Heart right ventricle (tissue), 16 donors: ENCODE results near the gene SEC63. TPM values are rescaled to one million over a fixed set of nuclear protein-coding genes. Genes with fewer than 3 reads are reported as not detected.
"Not testable (repeated sequence)": the region's sequence is repeated elsewhere in the genome, so short reads cannot be mapped to it uniquely, and the experiment has no call there.

Source experiments
- ATAC-seq, 8 donors: fragments of 200-7000 bp; cut with Tn5 transposase; one replicate each; pipeline ENCODE4 v1.9.1; 2020; ENCODE audit warnings: mild to moderate bottlenecking in 8 of 8, moderate library complexity in 8 of 8, moderate number of reproducible peaks in 1 of 8
- DNase-seq, 2 donors: peaks; one replicate each; pipeline ENCODE4 v3.0.0-alpha.2; 2020
- H3K27ac ChIP-seq, 10 donors: fragments of 200-600 bp; sonication (generic) in 2 of 10; one replicate each; pipeline versions ENCODE4 v1.5.0 to v1.8.0; 2020 to 2022; ENCODE audit warnings: mild to moderate bottlenecking in 3 of 10
- H3K27me3 ChIP-seq, 7 donors: fragments of 200-600 bp; one replicate each; pipeline ENCODE4 v1.8.0; 2021 to 2022; ENCODE audit warnings: mild to moderate bottlenecking in 2 of 7
- H3K36me3 ChIP-seq, 9 donors: fragments of 200-600 bp; sonication (generic) in 1 of 9; one replicate each; pipeline versions ENCODE4 v1.5.0 to v1.8.0; 2020 to 2022; ENCODE audit warnings: mild to moderate bottlenecking in 2 of 9
- H3K4me1 ChIP-seq, 9 donors: fragments of 200-600 bp; sonication (generic) in 1 of 9; one replicate each; pipeline versions ENCODE4 v1.5.0 to v1.8.0; 2020 to 2022; ENCODE audit warnings: mild to moderate bottlenecking in 4 of 9
- H3K4me3 ChIP-seq, 10 donors: fragments of 200-600 bp; sonication (generic) in 2 of 10; one replicate each; pipeline versions ENCODE4 v1.5.0 to v1.8.0; 2020 to 2022; ENCODE audit warnings: mild to moderate bottlenecking in 7 of 10, moderate library complexity in 2 of 10
- H3K9me3 ChIP-seq, 11 donors: fragments of 200-600 bp in 10 of 11; sonication (generic) in 2 of 11; one replicate each; pipeline versions ENCODE4 v1.5.0 to v1.8.0; 2013 to 2022; ENCODE audit warnings: mild to moderate bottlenecking in 2 of 11, control low read depth in 1 of 11, moderate library complexity in 1 of 11
- WGBS, 2 donors: extraction: QIAGEN DNeasy Blood & Tissue Kit; methylation state at CpG; one replicate each; pipeline ENCODE4 v1.1.7; 2013; ENCODE audit warnings: inconsistent platforms in 1 of 2; 5-methylcytosine and 5-hydroxymethylcytosine counted together
- intact Hi-C, 10 donors: fragments of 100-400 bp; cut with DNase I; formaldehyde crosslinking; loops; one replicate each; pipeline versions ENCODE4 v1.11.1 to v1.14.2; 2022
- polyA plus RNA-seq, 2 donors: library from polyadenylated mRNA; stranded (reverse); fragments of 200-250 nt; gene quantifications; one replicate each; pipeline ENCODE4 v1.2.3, GENCODE V29; 2013
- total RNA-seq, 10 donors: library from RNA; stranded (reverse); fragmentation: NEBNext Ultra II Directional in 3 of 10; extraction: Animal tissue kit (Norgen Biotek cat#: 25700) in 3 of 10; gene quantifications; one replicate each; pipeline versions ENCODE4 v1.2.1 to v1.2.4, GENCODE V29; 2021 to 2023
- TF ChIP-seq, protein P1 (sequence below), 9 donors: fragments of 200-600 bp; sonication (generic) in 2 of 9; IDR thresholded peaks; one replicate each; pipeline versions ENCODE4 v1.5.0 to v1.8.0; 2021 to 2022; ENCODE audit warnings: antibody characterized with exemption in 9 of 9, mild to moderate bottlenecking in 5 of 9, moderate library complexity in 1 of 9
- donor health status: Arrhythmogenic right ventricular cardiomyopathy.
- donor health status: ischemic (EF 13 %, LVEDD 7.1; RV severe dilation, severe dysfunction).
- donor health status: healthy with polysubstance abuse.
- donor health status: DM: no; HTN: yes; CAD: no.
- donor health status: DM: no; HTN: no; CAD: no.
- donor health status: ischemic (EF 25% LVEDD 6.9; RV normal size, moderate dysfunction).
- donor health status: ischemic (EF 25% LVEDD 5.7; RV mildly dilated, moderate dysfunction).
- donor health status: healthy.
- donor health status: DM: yes; HTN: yes; CAD: no.
- donor health status: Ischemic cardiomyopathy.
- donor health status: ischemic (EF 35%, LVEDD 5.7; RV mildly dilated, moderate dysfunction).
- donor health status: nonischemic (EF 11% LVEDD 7.7; RV severe dilation, severe dysfunction).
- donor health status: DM: yes; HTN: yes; CAD: no.
- donor health status: PGD.
- donor health status: ischemic (EF 29% LVEDD 5.4; RV normal size, mild dysfunction).
- donor health status: nonischemic (EF 23%, LVEDD 6.1; RV moderate dilation, normal function).

Gene SEC63
- total and polyA plus RNA-seq, 12 donors = 22.5 to 68.3 (median 51.7) TPM

DNA sequence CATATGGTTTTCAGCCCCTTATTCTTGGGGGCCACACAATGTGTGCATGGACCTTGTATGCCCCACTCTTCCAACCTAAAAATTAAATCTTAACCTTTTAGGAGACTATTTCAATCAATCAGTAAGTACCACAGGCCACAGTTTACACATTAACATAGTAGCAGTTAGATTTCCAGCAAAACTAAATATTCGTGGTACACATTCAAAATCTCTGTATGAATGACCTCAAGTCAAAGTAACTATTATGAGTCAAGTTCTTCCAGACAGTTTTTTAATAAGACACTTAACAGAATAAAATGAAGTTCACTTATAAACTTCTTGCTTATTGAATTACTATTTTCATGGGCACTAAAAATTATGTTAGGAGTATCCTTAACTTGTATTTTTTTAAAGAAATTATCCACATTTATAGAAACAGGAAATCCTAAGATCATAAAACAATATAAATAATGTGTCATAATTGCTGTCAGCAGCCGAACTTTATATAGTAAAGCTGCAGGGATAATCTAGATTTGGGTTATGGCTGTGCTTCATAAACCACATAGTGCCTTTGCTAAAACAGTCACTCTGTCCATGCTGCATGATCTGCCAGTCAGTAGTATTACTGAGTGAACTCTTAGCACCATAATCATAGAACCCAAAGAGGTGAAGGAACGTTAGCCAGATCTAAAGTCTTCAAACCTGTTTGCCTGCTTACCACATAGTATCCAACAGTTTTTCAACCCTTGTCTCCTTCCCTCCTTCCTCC lies 21.7 kb downstream of the SEC63 start:
- Histone ChIP-seq H3K4me3 (no peak overlapping the region), H3K4me1 (peaks cover 0 to 21% (median 3%) of the 10 kb centered on the region in 9 donors), H3K9me3 (peaks cover 0 to 21% (median 5%) of the 10 kb centered on the region in 11 donors), H3K36me3 (peaks cover 0 to 3% (median 0%) of the 10 kb centered on the region in 9 donors), H3K27me3 (no peaks in the 10 kb centered on the region), H3K27ac (no peak overlapping the region)
- ATAC-seq (no peak), DNase-seq (no peak)
- TF ChIP-seq, protein P1, sequence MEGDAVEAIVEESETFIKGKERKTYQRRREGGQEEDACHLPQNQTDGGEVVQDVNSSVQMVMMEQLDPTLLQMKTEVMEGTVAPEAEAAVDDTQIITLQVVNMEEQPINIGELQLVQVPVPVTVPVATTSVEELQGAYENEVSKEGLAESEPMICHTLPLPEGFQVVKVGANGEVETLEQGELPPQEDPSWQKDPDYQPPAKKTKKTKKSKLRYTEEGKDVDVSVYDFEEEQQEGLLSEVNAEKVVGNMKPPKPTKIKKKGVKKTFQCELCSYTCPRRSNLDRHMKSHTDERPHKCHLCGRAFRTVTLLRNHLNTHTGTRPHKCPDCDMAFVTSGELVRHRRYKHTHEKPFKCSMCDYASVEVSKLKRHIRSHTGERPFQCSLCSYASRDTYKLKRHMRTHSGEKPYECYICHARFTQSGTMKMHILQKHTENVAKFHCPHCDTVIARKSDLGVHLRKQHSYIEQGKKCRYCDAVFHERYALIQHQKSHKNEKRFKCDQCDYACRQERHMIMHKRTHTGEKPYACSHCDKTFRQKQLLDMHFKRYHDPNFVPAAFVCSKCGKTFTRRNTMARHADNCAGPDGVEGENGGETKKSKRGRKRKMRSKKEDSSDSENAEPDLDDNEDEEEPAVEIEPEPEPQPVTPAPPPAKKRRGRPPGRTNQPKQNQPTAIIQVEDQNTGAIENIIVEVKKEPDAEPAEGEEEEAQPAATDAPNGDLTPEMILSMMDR (IDR thresholded peaks at IDR 0.05) = no peak
- intact Hi-C loops = no loop called here
- WGBS, 2 donors = 67 to 74% methylated on average over 3 of the region's 3 CpGs

DNA sequence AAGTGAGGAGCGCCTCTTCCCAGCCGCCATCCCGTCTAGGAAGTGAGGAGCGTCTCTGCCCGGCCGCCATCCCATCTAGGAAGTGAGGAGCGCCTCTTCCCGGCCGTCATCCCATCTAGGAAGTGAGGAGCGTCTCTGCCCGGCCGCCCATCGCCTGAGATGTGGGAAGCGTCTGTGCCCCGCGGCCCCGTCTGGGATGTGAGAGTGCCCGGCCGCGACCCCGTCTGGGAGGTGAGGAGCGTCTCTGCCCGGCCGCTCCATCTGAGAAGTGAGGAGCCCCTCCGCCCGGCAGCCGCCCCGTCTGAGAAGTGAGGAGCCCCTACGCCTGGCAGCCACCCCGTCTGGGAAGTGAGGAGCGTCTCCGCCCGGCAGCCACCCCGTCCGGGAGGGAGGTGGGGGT lies 23.8 kb downstream of the SEC63 start:
- 94 to 95% methylated on average over 15 to 31 of the region's 35 CpGs for WGBS, 2 donors
- DNase-seq, ATAC-seq, intact Hi-C loops, H3K27ac ChIP-seq, H3K4me3 ChIP-seq, H3K27me3 ChIP-seq: not testable (repeated sequence)
- Histone ChIP-seq H3K9me3 (peaks cover 0 to 22% (median 5%) of the 10 kb centered on the region in 11 donors), H3K36me3 (peaks cover 0 to 13% (median 0%) of the 10 kb centered on the region in 9 donors), H3K4me1 (peaks cover 0 to 11% (median 0%) of the 10 kb centered on the region in 9 donors)

DNA sequence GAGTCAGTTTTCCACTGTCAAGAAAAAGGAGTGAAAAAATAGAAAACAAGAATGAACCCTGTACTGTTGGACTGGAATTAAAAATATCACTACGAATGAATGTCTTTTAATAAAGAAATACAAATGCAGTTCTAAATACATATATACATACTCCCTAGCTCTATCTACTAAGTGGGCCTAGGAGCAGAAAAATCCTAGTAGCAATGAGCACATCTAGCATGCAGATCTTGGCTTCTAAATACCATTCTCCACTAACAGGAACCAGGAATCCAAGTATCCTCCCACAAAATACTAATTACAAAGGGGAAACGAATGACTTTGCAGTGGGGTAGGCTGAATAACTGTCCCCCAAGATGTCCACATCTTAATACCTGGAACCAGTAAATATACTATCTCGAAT lies 25.4 kb downstream of the SEC63 start:
- no peak for DNase-seq
- H3K4me3 ChIP-seq = no peak overlapping the region
- H3K9me3 ChIP-seq = peaks cover 0 to 22% (median 5%) of the 10 kb centered on the region in 11 donors
- ATAC-seq = no peak
- peaks cover 0 to 27% (median 0%) of the 10 kb centered on the region in 9 donors for H3K36me3 ChIP-seq
- H3K4me1 ChIP-seq = peaks cover 0 to 11% (median 0%) of the 10 kb centered on the region in 9 donors
- intact Hi-C loops = no loop called here
- TF ChIP-seq, protein P1 (IDR thresholded peaks at IDR 0.05) = no peak
- 96 to 99% methylated on average over 3 of the region's 3 CpGs for WGBS, 2 donors
- no peaks in the 10 kb centered on the region for H3K27me3 ChIP-seq
- no peak overlapping the region for H3K27ac ChIP-seq

DNA sequence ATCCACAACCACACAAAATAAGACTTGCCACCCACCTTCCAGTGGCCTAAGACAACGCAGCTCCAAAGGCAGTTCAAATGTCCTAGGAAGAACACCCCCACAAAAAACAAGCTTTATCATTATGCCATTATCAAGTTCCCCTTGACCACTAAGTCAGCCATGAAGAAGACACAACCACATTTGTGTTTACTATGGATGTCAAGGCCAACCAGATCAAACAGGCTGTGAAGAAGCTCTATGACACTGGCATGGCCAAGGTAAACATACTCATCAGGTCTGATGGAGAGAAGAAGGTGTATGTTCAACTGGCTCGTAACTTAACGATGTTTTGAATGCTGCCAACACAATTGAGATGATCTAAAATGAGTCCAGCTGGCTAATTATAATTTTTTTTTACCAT lies 26.1 kb downstream of the SEC63 start:
- Histone ChIP-seq H3K27me3 (no peaks in the 10 kb centered on the region), H3K27ac (no peak overlapping the region), H3K4me3 (no peak overlapping the region), H3K4me1 (peaks cover 0 to 11% (median 0%) of the 10 kb centered on the region in 9 donors), H3K9me3 (peaks cover 0 to 22% (median 5%) of the 10 kb centered on the region in 11 donors), H3K36me3 (peaks cover 0 to 34% (median 0%) of the 10 kb centered on the region in 9 donors)
- WGBS, 2 donors = 94 to 98% methylated on average over 3 of the region's 3 CpGs
- ATAC-seq (no peak), DNase-seq (no peak)
- intact Hi-C loops = no loop called here
- TF ChIP-seq, protein P1 (IDR thresholded peaks at IDR 0.05) = no peak

DNA sequence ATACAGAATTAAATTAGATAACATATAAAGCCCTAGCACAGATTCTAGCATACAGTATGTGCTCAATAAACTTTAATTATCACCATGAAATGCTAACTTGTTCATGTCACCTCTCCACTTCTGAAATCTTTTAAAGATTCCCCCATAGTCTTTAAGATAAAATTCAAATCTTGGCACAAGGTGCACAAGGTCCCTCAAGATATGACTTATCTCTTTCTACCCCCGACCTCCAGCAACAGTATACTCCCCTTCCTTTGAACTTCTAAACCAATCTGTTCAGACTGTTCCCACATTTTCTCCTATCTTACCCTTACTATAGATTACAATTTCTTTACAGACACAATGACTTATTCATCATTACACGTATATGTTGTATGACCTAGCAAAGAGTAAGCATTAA lies 29.0 kb downstream of the SEC63 start:
- Histone ChIP-seq H3K4me1 (no peaks in the 10 kb centered on the region), H3K27ac (no peak overlapping the region), H3K36me3 (peaks cover 0 to 44% (median 0%) of the 10 kb centered on the region in 9 donors), H3K4me3 (no peak overlapping the region), H3K9me3 (peaks cover 0 to 22% (median 5%) of the 10 kb centered on the region in 11 donors), H3K27me3 (no peaks in the 10 kb centered on the region)
- TF ChIP-seq, protein P1 (IDR thresholded peaks at IDR 0.05) = no peak
- DNase-seq = no peak
- intact Hi-C loops = no loop called here
- ATAC-seq = no peak
- WGBS, 2 donors = 79 to 86% methylated on average over 2 of the region's 2 CpGs

DNA sequence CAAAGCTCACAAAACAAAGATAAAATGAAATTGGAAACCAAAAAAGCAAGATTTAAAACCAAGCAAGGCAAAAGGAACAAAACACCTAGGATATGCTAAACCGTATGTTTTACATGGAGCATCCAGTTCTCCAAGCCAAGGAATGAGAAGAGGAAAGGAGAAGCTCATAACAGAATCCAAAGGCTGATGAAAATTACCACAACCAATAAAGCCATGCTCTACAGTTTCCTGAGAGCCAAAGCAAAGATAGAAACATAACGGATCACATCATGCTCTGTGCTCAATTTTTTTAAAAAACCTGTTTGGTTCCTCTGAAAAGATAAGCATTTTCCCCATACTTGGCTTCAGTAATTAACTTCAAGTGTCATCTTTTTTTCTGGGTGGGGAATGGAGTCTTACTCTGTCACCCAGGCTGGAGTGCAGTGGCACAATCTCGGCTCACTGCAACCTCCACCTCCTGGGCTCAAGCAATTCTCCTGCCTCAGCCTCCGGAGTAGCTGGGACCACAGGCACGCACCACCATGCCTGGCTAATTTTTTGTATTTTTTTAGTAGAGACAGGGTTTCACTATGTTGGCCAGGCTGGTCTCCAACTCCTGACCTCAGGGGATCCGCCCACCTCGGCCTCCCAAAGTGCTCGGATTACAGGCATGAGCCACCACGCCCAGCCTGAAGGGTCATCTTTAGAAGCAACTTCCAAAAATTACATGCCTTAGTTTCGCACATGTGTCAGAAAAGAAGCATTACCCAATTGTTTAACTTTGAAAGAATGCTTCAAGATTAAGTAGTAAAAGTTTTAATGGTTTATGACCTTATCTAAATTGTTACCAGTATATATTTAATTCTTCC lies 31.1 kb downstream of the SEC63 start:
- ATAC-seq, intact Hi-C loops: not testable (repeated sequence)

More for the DNA sequence above, 31.1 kb downstream of the SEC63 start:
- 75 to 76% methylated on average over 10 of the region's 10 CpGs for WGBS, 2 donors
- not testable (repeated sequence) for H3K9me3 ChIP-seq, H3K27me3 ChIP-seq, H3K4me1 ChIP-seq, H3K4me3 ChIP-seq, H3K27ac ChIP-seq, DNase-seq
- peaks cover 0 to 56% (median 3%) of the 10 kb centered on the region in 9 donors for H3K36me3 ChIP-seq
